ENCODE results near the gene APOF. TPM values are rescaled to one million over a fixed set of nuclear protein-coding genes. Genes with fewer than 3 reads are reported as not detected.
A peak's percentile ranks its signal among the peaks of the same experiment; 100 is the strongest.
"Not testable (repeated sequence)": the region's sequence is repeated elsewhere in the genome, so short reads cannot be mapped to it uniquely, and the experiment has no call there.

Gene APOF
- total RNA-seq, 2 experiments from 2014 or later, result not detected

GRCh38 chr12:56332512-56333196 lies 30.0 kb downstream of the APOF start:
- no peaks in the 10 kb centered on the region for H3K9me3 Mint-ChIP-seq (ENCODE audit: low read depth)
- intact Hi-C loops (cut with DNase I, micrococcal nuclease), result loop anchor here in 1 of 2 experiments (1.0 to 10.0 kb wide), 9 partner anchors 16 to 752 kb away; partner anchors contain the start of genes CS, NAB2, NACA and PTGES3
- peak overlapping the region; percentile 83 for H3K4me3 Mint-ChIP-seq
- DNase-seq (no peak), ATAC-seq (no peak)
- H3K27me3 Mint-ChIP-seq, result no peaks in the 10 kb centered on the region
- H3K4me1 Mint-ChIP-seq, result peaks cover 24% of the 10 kb centered on the region
- POLR2A ChIA-PET, result interaction anchor here (0.5 to 2.2 kb wide), 3 partner anchors 16 to 68 kb away, joined by 7 to 10 read pairs (median 9); partner anchors contain the start of genes CNPY2 and STAT2
- no peaks in the 10 kb centered on the region for H3K36me3 Mint-ChIP-seq (ENCODE audit: low read depth)
- CTCF ChIA-PET, result interaction anchor here (0.7 to 3.9 kb wide), 7 partner anchors 12 to 213 kb away, joined by 3 to 16 read pairs (median 4); partner anchors contain the start of genes CNPY2 and STAT2
- peak overlapping the region; percentile 99 for H3K27ac Mint-ChIP-seq

GRCh38 chr12:56330936-56331490 lies 31.6 kb downstream of the APOF start:
- peaks cover 11% of the 10 kb centered on the region for H3K4me1 Mint-ChIP-seq
- H3K36me3 Mint-ChIP-seq (ENCODE audit: low read depth), result peaks cover 9% of the 10 kb centered on the region
- no peaks in the 10 kb centered on the region for H3K27me3 Mint-ChIP-seq
- no peak overlapping the region for H3K4me3 Mint-ChIP-seq
- no peaks in the 10 kb centered on the region for H3K9me3 Mint-ChIP-seq (ENCODE audit: low read depth)
- CTCF ChIA-PET, result interaction anchor here (0.7 to 3.9 kb wide), 2 partner anchors 15 to 129 kb away, joined by 3 to 16 read pairs; partner anchors contain the start of gene CNPY2
- DNase-seq (no peak), ATAC-seq (no peak)
- POLR2A ChIA-PET, result interaction anchor here (0.6 kb wide), 1 partner anchor 29 kb away, joined by 6 read pairs; the partner anchor contains the start of gene STAT2
- intact Hi-C loops (cut with DNase I, micrococcal nuclease), result loop anchor here in 1 of 2 experiments (5.0 to 10.0 kb wide), 4 partner anchors 306 to 754 kb away; partner anchors contain the start of genes NAB2, NACA and PYM1
- H3K27ac Mint-ChIP-seq, result no peak overlapping the region

DNA sequence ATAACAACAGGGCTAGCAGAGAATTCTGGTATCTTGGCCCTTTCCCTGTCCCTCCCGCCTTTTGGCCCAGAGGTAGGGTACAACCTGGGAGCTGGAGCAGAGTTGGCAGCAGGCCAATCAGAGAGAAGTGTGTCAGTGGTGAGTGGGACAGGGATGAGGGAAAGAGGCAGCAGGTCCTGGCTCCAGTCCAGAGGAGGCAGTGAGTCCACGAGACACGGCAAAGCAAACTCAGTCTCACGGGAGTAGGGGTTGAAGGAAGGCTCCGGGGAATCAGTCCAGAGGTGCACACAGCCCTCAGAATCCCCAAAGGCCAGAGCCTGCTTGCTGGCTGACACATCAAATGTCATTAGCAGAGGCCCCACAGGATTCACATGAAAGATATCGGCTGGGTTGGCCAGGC lies 36.1 kb downstream of the APOF start:
- Mint-ChIP-seq H3K27me3 (no peaks in the 10 kb centered on the region), H3K4me3 (no peak overlapping the region), H3K27ac (no peak overlapping the region), H3K9me3 (ENCODE audit: low read depth) (no peaks in the 10 kb centered on the region), H3K36me3 (ENCODE audit: low read depth) (peaks cover 27% of the 10 kb centered on the region), H3K4me1 (no peaks in the 10 kb centered on the region)
- POLR2A ChIA-PET, result no interaction called here
- no peak for DNase-seq
- CTCF ChIA-PET, result no interaction called here
- intact Hi-C loops (cut with DNase I, micrococcal nuclease), result no loop called here
- no peak for ATAC-seq

DNA sequence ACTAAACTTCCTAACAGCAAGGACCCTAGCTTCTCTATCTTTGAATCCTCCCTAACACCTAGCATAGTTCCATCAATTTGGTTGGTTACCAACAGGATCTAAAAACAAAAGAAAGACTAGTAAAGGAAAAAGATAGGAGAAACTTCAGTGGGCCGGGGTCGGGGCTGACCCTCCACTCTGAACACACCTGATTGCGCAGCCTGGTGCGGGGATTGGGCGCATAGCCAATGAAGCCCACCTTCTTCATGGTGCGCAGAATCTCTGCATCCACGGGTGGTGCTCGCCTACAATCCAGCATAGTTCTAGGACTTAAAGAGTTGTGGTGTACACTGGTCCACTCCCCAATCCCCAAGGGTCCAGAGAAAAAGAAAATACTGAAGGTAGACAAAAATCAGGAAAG lies 36.5 kb downstream of the APOF start:
- Mint-ChIP-seq H3K4me1 (peaks cover 1% of the 10 kb centered on the region), H3K9me3 (ENCODE audit: low read depth) (no peaks in the 10 kb centered on the region), H3K27ac (no peak overlapping the region), H3K27me3 (no peaks in the 10 kb centered on the region), H3K36me3 (ENCODE audit: low read depth) (peaks cover 27% of the 10 kb centered on the region), H3K4me3 (no peak overlapping the region)
- intact Hi-C loops (cut with DNase I, micrococcal nuclease), result no loop called here
- no peak for ATAC-seq
- CTCF ChIA-PET, result no interaction called here
- POLR2A ChIA-PET, result no interaction called here
- no peak for DNase-seq

- Mint-ChIP-seq H3K36me3 (ENCODE audit: low read depth) (peaks cover 33% of the 10 kb centered on the region), H3K4me3 (no peak overlapping the region), H3K9me3 (ENCODE audit: low read depth) (no peaks in the 10 kb centered on the region), H3K27ac (no peak overlapping the region), H3K4me1 (peaks cover 6% of the 10 kb centered on the region), H3K27me3 (no peaks in the 10 kb centered on the region)
- ChIA-PET CTCF (no interaction called here), POLR2A (interaction anchor here (0.5 kb wide), 1 partner anchor 33 kb away, joined by 3 read pairs; no protein-coding TSS in a partner anchor)
- intact Hi-C loops (cut with DNase I, micrococcal nuclease), result no loop called here
- ATAC-seq (no peak), DNase-seq (no peak)
Measured at GRCh38 chr12:56324206-56324605, 38.5 kb downstream of the APOF start.

DNA sequence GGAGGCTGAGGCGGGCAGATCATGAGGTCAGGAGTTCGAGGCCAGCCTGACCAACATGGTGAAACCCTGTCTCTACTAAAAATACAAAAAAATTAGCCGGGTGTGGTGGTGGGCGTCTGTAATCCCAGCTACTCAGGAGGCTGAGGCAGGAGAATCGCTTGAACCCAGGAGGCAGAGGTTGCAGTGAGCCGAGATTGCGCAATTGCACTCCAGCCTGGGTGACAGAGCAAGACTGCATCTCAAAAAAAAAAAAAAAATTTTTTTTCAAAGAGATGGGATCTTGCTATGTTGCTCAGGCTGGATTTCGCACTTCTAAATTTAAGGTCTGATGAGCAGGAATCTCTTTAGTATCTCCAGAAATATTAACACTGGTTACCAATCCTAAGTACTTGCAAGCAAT lies 41.0 kb downstream of the APOF start:
- DNase-seq; POLR2A ChIA-PET; ATAC-seq; H3K27me3 Mint-ChIP-seq; H3K4me3 Mint-ChIP-seq; H3K9me3 Mint-ChIP-seq (ENCODE audit: low read depth); intact Hi-C loops (cut with DNase I, micrococcal nuclease): not testable (repeated sequence)
- Mint-ChIP-seq H3K4me1 (peaks cover 12% of the 10 kb centered on the region), H3K27ac (peak overlapping the region; percentile 28), H3K36me3 (ENCODE audit: low read depth) (peaks cover 35% of the 10 kb centered on the region)
- CTCF ChIA-PET, result interaction anchor here (0.7 to 2.9 kb wide), 3 partner anchors 12 to 41 kb away, joined by 4 to 9 read pairs (median 6); partner anchors contain the start of gene PAN2

DNA sequence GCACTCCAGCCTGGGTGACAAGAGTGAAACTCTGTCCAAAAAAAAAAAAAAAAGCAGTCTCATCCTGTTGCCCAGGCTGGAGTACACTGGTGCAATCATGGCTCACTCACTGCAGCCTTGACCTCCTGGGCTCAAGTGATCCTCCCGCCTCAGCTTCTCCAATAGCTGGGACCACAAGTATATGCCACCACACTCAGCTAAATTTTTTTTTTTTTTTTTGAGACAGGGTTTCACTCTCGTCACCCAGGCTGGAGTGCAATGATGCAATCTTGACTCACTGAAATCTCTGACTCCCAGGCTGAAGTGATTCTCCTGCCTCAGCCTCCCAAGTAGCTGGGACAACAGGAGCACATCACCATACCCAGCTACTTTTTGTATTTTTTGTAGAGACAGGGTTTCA lies 41.6 kb downstream of the APOF start:
- ChIA-PET POLR2A (interaction anchor here (0.6 to 0.9 kb wide), 2 partner anchors 22 to 140 kb away, joined by 4 to 7 read pairs; no protein-coding TSS in a partner anchor), CTCF (interaction anchor here (0.7 to 2.9 kb wide), 4 partner anchors 12 to 21 kb away, joined by 3 to 9 read pairs (median 4); partner anchors contain the start of gene PAN2)
- Mint-ChIP-seq H3K27me3 (no peaks in the 10 kb centered on the region), H3K4me1 (peaks cover 13% of the 10 kb centered on the region), H3K27ac (peak overlapping the region; percentile 60), H3K9me3 (ENCODE audit: low read depth) (no peaks in the 10 kb centered on the region), H3K4me3 (no peak overlapping the region), H3K36me3 (ENCODE audit: low read depth) (peaks cover 31% of the 10 kb centered on the region)
- intact Hi-C loops (cut with DNase I, micrococcal nuclease), result no loop called here
- ATAC-seq (peak; percentile 29), DNase-seq (peak; percentile 51)

- ChIA-PET POLR2A (no interaction called here), CTCF (interaction anchor here (2.3 to 5.0 kb wide), 2 partner anchors 42 to 128 kb away, joined by 8 to 30 read pairs; partner anchors contain the start of genes SMARCC2 and STAT2)
- ATAC-seq (no peak), DNase-seq (peak; percentile 37)
- Mint-ChIP-seq H3K9me3 (ENCODE audit: low read depth) (no peaks in the 10 kb centered on the region), H3K4me3 (no peak overlapping the region), H3K36me3 (ENCODE audit: low read depth) (peaks cover 21% of the 10 kb centered on the region), H3K27me3 (no peaks in the 10 kb centered on the region), H3K27ac (no peak overlapping the region), H3K4me1 (peaks cover 22% of the 10 kb centered on the region)
- intact Hi-C loops (cut with DNase I, micrococcal nuclease), result loop anchor here (2.0 to 5.0 kb wide), 4 partner anchors 21 to 370 kb away; partner anchors contain the start of genes IL23A (in 1 of the 2), PTGES3 (in 1 of the 2), STAT2 (in 1 of the 2) and TIMELESS (in 1 of the 2)
Measured at GRCh38 chr12:56317675-56318074, 45.0 kb downstream of the APOF start.

DNA sequence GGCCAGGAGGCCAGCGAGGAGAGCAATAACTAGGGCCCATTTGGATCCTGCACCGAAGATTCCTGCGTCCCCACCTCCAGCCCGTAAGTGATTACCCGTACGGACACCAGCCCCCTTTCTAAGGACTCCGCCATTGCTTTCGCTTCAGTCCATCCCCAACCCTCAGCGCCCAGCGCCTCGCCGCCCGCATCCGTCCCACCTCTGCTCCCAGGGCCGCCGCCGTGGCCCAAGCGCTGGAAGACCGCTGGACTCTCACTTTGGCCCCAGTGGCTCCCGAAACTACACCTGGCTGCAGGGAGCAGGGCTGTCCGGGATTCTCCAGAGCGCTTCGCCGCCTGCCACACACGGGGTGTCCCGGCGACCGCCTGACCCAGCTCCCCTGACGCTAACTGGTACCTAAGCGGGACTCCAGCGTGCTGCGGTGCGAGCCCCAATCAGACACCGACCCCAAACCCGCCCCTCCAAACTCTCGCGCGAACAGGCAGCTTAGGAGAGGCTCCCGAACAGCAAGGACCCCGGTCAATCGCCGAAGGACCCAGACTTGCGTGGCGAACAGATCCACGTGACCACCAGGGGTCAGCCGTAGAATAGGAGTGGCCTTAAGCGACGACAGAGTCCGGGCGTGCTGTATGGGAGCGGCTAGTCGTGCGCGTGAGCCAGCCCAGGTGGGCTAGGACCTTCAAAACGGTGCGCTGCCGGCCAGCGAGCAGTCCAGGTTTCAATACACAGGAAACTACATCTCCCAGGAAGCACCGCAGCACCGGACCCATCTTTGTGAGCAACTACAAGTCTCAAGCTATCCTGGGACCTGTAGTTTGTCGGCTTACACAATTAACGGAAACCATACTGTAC lies 46.8 kb downstream of the APOF start, which contains the start of gene CNPY2:
CNPY2 (minus strand) TSS at position 367 of the 852 bp plus-strand sequence. CDS start 771 bp downstream, outside the sequence.
- CTCF ChIA-PET, result interaction anchor here (0.6 to 5.0 kb wide), 12 partner anchors 14 to 610 kb away, joined by 3 to 30 read pairs (median 4); partner anchors contain the start of genes IL23A, PAN2, RNF41 and SMARCC2
- peak; percentile 95 for DNase-seq
- Mint-ChIP-seq H3K4me3 (peak within 1 kb of the TSS; percentile 97), H3K4me1 (peaks cover 18% of the 10 kb centered on the region), H3K27ac (peak within 1 kb of the TSS; percentile 95), H3K27me3 (no peaks in the 10 kb centered on the region), H3K9me3 (ENCODE audit: low read depth) (no peaks in the 10 kb centered on the region), H3K36me3 (ENCODE audit: low read depth) (peaks cover 22% of the 10 kb centered on the region)
- intact Hi-C loops (cut with DNase I, micrococcal nuclease), result loop anchor here (1.0 to 5.0 kb wide), 17 partner anchors 16 to 371 kb away; partner anchors contain the start of genes CS (in 2 of the 2), IL23A (in 2 of the 2), STAT2 (in 2 of the 2) and TIMELESS (in 2 of the 2)
- ATAC-seq, result peak; percentile 93
- POLR2A ChIA-PET, result interaction anchor here (0.5 to 2.0 kb wide), 12 partner anchors 17 to 383 kb away, joined by 3 to 16 read pairs (median 6); partner anchors contain the start of genes IL23A, PAN2, RNF41 and STAT2

GRCh38 chr12:56315249-56315621 lies 47.4 kb downstream of the APOF start:
- POLR2A ChIA-PET, result interaction anchor here (0.5 to 2.0 kb wide), 10 partner anchors 16 to 382 kb away, joined by 3 to 16 read pairs (median 6); partner anchors contain the start of genes IL23A, PAN2, RNF41 and STAT2
- ATAC-seq (no peak), DNase-seq (peak; percentile 41)
- CTCF ChIA-PET, result interaction anchor here (1.4 to 5.0 kb wide), 6 partner anchors 17 to 149 kb away, joined by 3 to 30 read pairs (median 8); partner anchors contain the start of genes PAN2, SMARCC2 and STAT2
- peak overlapping the region; percentile 95 for H3K27ac Mint-ChIP-seq
- peaks cover 18% of the 10 kb centered on the region for H3K4me1 Mint-ChIP-seq
- H3K4me3 Mint-ChIP-seq, result peak overlapping the region; percentile 97
- intact Hi-C loops (cut with DNase I, micrococcal nuclease), result loop anchor here (5.0 kb wide), 2 partner anchors 132 to 372 kb away; partner anchors contain the start of genes PTGES3 (in 1 of the 2) and TIMELESS (in 1 of the 2)
- no peaks in the 10 kb centered on the region for H3K9me3 Mint-ChIP-seq (ENCODE audit: low read depth)
- H3K36me3 Mint-ChIP-seq (ENCODE audit: low read depth), result peaks cover 28% of the 10 kb centered on the region
- H3K27me3 Mint-ChIP-seq, result no peaks in the 10 kb centered on the region

Data from activated CD4-positive, alpha-beta T cell treated with anti-CD3 and anti-CD28 coated beads for 36 hours (primary cell).